Adrenal gland (tissue), 5 donors: ENCODE measurements around the gene ABTB2.

ENCODE experiments used
- POLR2A ChIP-seq, 2 donors: fragments of 450-650 bp; IDR thresholded peaks; one replicate each; pipeline ENCODE4 v1.6.1; 2017; ENCODE audit warnings: antibody characterized with exemption in 2 of 2, mild to moderate bottlenecking in 2 of 2, moderate library complexity in 1 of 2
- TF ChIP-seq, protein P1 (sequence below), 6 experiments: fragments of 450-650 bp in 4 of 6; fragments of 200-600 bp in 2 of 6; sonication (generic) in 1 of 6; IDR thresholded peaks; 1 replicate in 5 of 6; 2 replicates in 1 of 6; pipeline versions ENCODE4 v1.5.1 to v1.8.0; 2016 to 2021; ENCODE audit warnings: antibody characterized with exemption in 6 of 6, mild to moderate bottlenecking in 2 of 6, moderate library complexity in 1 of 6
- donor health status: DM: no; HTN: no; CAD: no.

DNA sequence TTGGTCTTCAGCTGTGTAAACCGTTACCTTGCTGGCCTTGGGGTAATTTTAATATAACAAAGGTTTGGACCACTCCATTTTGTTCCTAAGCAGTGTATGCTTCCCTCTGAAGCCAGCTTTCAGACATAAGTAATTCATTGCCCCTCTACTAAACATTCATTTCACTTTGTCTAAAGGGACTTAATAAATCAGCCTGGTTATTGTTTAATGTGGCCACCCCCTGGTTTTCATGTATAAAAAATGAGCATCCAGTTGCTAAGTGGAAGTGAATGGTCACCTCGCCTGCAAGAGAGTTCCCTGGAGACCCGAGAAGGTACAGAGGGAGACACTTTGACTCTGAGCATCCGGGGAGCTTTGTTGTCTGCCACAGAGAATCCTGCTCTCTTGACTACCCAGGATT is 3.9 kb downstream of the ABTB2 start:
- TF ChIP-seq, protein P1, sequence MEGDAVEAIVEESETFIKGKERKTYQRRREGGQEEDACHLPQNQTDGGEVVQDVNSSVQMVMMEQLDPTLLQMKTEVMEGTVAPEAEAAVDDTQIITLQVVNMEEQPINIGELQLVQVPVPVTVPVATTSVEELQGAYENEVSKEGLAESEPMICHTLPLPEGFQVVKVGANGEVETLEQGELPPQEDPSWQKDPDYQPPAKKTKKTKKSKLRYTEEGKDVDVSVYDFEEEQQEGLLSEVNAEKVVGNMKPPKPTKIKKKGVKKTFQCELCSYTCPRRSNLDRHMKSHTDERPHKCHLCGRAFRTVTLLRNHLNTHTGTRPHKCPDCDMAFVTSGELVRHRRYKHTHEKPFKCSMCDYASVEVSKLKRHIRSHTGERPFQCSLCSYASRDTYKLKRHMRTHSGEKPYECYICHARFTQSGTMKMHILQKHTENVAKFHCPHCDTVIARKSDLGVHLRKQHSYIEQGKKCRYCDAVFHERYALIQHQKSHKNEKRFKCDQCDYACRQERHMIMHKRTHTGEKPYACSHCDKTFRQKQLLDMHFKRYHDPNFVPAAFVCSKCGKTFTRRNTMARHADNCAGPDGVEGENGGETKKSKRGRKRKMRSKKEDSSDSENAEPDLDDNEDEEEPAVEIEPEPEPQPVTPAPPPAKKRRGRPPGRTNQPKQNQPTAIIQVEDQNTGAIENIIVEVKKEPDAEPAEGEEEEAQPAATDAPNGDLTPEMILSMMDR (IDR thresholded peaks at IDR 0.05) = no peak
- no peak for TF ChIP-seq POLR2A (IDR thresholded peaks at IDR 0.05)
